Sigmoid colon (tissue), 7 donors: ENCODE results near the gene DNAJC12. TPM values are rescaled to one million over a fixed set of nuclear protein-coding genes. Genes with fewer than 3 reads are reported as not detected.
"Not testable (repeated sequence)": the region's sequence is repeated elsewhere in the genome, so short reads cannot be mapped to it uniquely, and the experiment has no call there.

ENCODE experiments used
- DNase-seq: peaks from one replicate; pipeline ENCODE4 v3.0.0-alpha.2; 2019
- H3K27ac ChIP-seq, 4 donors: fragments of 200-600 bp; sonication (generic); one replicate each; pipeline ENCODE4 v1.5.1; 2016 to 2019; ENCODE audit warnings: mild to moderate bottlenecking in 1 of 4
- H3K27me3 ChIP-seq, 3 donors: fragments of 200-600 bp; sonication (generic); one replicate each; pipeline ENCODE4 v1.5.1; 2019; ENCODE audit warnings: mild to moderate bottlenecking in 1 of 3
- H3K36me3 ChIP-seq, 4 donors: fragments of 200-600 bp; sonication (generic); one replicate each; pipeline ENCODE4 v1.5.1; 2016 to 2019
- H3K4me1 ChIP-seq, 4 donors: fragments of 200-600 bp; sonication (generic); one replicate each; pipeline ENCODE4 v1.5.1; 2017 to 2019
- H3K4me3 ChIP-seq, 4 donors: fragments of 200-600 bp; sonication (generic); one replicate each; pipeline ENCODE4 v1.5.1; 2017 to 2019; ENCODE audit warnings: mild to moderate bottlenecking in 2 of 4, moderate library complexity in 1 of 4
- H3K9me3 ChIP-seq, 4 donors: fragments of 200-600 bp in 3 of 4; sonication (generic) in 3 of 4; one replicate each; pipeline versions ENCODE4 v1.5.1 to v1.6.1; 2013 to 2019
- EP300 ChIP-seq, 4 donors: sonication (generic); formaldehyde crosslinking; IDR thresholded peaks; one replicate each; pipeline ENCODE4 v1.6.1; 2017; ENCODE audit warnings: antibody characterized with exemption in 4 of 4
- POLR2A ChIP-seq, 2 donors: fragments of 450-650 bp; IDR thresholded peaks; one replicate each; pipeline ENCODE4 v1.6.1; 2016; ENCODE audit warnings: antibody characterized with exemption in 2 of 2, mild to moderate bottlenecking in 2 of 2, moderate library complexity in 2 of 2
- POLR2AphosphoS5 ChIP-seq, 4 donors: sonication (generic); formaldehyde crosslinking; IDR thresholded peaks; one replicate each; pipeline ENCODE4 v1.6.1; 2017; ENCODE audit warnings: antibody characterized with exemption in 4 of 4
- WGBS, 2 donors: extraction: QIAGEN DNeasy Blood & Tissue Kit; methylation state at CpG; one replicate each; pipeline ENCODE4 v1.1.7; 2013; 5-methylcytosine and 5-hydroxymethylcytosine counted together
- intact Hi-C: fragments of 100-400 bp; cut with DNase I; formaldehyde crosslinking; loops from one replicate; pipeline ENCODE4 v1.15.1; 2023
- polyA plus RNA-seq, 3 donors: library from polyadenylated mRNA; stranded (reverse); fragments of 200-250 nt; gene quantifications; one replicate each; pipeline ENCODE4 v1.2.3, GENCODE V29; 2013
- small RNA-seq, 3 donors: library from RNA; depleted of rRNA; stranded (forward); fragments of <200 nt; gene quantifications; one replicate each; pipeline ENCODE3, GENCODE V24; 2016
- total RNA-seq, 4 donors: library from RNA; depleted of rRNA; stranded (reverse); fragments of >200 nt; gene quantifications; one replicate each; pipeline ENCODE4 v1.1.0, GENCODE V29; 2016
- TF ChIP-seq, protein P1 (sequence below), 4 experiments: fragments of 450-650 bp in 3 of 4; fragments of 200-600 bp in 1 of 4; IDR thresholded peaks; one replicate each; pipeline ENCODE4 v1.5.1; 2016 to 2019; ENCODE audit warnings: antibody characterized with exemption in 4 of 4, mild to moderate bottlenecking in 3 of 4, moderate library complexity in 2 of 4
- donor health status: healthy with polysubstance abuse.
- donor health status: Bipolar disorder and iron deficiency.
- donor health status: healthy.

DNAJC12 gene
- total and polyA plus RNA-seq, 7 donors = 7.2 to 51.1 (median 12.1) TPM

DNA sequence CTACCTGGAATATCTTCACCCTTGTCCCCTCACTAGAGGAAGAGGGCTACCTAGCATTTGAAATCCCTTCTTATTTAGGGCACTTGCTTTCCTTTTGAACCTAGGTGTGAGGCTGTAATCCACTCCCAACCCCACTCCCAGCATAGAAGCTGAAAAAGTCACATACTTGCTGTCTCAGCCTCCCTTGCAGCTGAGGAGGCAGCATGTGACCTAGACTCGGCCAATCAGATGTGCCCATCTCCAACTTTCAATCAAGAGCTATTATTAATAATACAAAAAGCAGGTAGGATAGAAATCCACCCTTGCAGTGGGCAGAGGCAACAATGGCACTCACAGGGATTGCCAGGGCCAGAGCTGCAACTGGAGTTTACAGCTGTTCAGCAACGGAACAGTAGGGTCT lies 70.7 kb downstream of the DNAJC12 start:
- no peaks in the 10 kb centered on the region for H3K27me3 ChIP-seq
- no peak overlapping the region for H3K27ac ChIP-seq
- no peak for DNase-seq
- H3K4me1 ChIP-seq = peaks cover 0 to 4% (median 0%) of the 10 kb centered on the region in 4 donors
- intact Hi-C loops = loop anchor here (10.0 kb wide), 1 partner anchor 72 kb away; the partner anchor contains the start of gene CTNNA3
- TF ChIP-seq, protein P1, sequence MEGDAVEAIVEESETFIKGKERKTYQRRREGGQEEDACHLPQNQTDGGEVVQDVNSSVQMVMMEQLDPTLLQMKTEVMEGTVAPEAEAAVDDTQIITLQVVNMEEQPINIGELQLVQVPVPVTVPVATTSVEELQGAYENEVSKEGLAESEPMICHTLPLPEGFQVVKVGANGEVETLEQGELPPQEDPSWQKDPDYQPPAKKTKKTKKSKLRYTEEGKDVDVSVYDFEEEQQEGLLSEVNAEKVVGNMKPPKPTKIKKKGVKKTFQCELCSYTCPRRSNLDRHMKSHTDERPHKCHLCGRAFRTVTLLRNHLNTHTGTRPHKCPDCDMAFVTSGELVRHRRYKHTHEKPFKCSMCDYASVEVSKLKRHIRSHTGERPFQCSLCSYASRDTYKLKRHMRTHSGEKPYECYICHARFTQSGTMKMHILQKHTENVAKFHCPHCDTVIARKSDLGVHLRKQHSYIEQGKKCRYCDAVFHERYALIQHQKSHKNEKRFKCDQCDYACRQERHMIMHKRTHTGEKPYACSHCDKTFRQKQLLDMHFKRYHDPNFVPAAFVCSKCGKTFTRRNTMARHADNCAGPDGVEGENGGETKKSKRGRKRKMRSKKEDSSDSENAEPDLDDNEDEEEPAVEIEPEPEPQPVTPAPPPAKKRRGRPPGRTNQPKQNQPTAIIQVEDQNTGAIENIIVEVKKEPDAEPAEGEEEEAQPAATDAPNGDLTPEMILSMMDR (IDR thresholded peaks at IDR 0.05) = no peak
- TF ChIP-seq POLR2A (IDR thresholded peaks at IDR 0.05) = no peak
- TF ChIP-seq EP300 (IDR thresholded peaks at IDR 0.05) = no peak
- TF ChIP-seq POLR2AphosphoS5 (IDR thresholded peaks at IDR 0.05) = no peak
- no peaks in the 10 kb centered on the region for H3K9me3 ChIP-seq
- no peaks in the 10 kb centered on the region for H3K36me3 ChIP-seq
- H3K4me3 ChIP-seq = no peak overlapping the region
- 74 to 96% methylated on average over 2 of the region's 2 CpGs for WGBS, 2 donors

DNA sequence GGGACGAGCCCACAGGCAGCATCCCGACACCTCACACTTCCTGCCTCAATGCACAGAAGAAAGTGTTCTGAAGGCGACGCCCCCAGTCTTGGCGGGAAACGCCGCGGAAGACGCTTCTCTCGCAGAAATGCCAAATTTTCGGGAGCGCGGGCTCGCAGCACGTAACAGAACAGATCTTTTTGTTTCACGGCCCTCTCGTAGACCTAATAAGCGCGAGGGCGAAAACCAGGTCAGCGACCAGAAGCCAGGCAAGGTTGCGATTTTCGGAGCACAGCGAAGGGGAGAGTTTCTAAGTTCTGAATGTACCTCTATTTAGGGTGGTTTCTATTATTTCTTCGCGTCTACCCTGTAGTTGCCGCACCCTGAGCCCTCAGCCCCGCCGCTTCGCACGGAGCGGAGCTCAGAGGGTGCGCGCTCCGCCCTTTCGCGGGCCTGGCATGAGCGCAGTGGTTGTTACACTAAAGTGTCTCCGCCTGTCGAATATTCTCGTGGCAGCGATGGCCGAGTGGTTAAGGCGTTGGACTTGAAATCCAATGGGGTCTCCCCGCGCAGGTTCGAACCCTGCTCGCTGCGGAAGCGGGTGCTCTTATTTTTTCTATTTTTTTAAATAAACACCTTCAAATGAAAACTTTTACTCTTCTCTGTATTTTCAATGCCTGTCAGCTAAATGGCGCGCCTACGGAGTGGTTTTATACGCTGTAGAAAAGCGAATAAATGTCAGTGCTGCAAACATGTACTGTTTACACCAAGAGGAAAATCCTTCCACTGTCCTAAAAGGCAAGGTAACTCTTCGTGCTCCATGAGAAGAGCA lies 73.8 kb downstream of the DNAJC12 start:
- peaks cover 0 to 4% (median 0%) of the 10 kb centered on the region in 4 donors for H3K4me1 ChIP-seq
- WGBS, 2 donors = 0% methylated on average over 56 of the region's 56 CpGs
- TF ChIP-seq EP300 (IDR thresholded peaks at IDR 0.05) (peak in 1 of 4 donors; percentile 1), POLR2A (IDR thresholded peaks at IDR 0.05) (no peak), POLR2AphosphoS5 (IDR thresholded peaks at IDR 0.05) (peak; percentile 24 to 75 (median 64))
- TF ChIP-seq, protein P1 (IDR thresholded peaks at IDR 0.05) = no peak

DNA sequence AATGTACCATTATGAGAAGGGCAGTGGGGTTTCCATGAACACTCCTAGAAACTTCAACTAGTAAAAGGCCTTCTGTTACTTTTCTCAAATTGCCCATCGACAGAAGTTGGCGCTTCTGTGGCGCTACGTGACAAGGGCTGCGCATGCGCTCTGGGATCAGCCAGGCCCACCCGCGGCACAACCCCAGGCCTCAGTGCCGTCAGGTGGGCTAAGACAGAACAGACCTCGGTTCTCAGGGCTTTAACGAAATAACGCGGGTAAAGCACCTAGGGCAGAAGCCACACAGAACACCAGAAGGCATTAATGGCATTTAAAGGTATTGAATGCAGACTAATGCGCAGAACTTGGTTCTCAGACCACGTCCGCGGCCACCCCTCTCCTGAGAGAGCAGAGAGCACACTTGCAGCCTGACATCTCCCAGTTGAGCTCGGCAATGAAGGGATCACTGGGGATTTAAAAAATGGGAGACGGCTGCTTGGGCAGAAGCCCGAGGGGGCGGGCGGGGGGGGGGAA lies 74.4 kb downstream of the DNAJC12 start:
- 0 to 1% methylated on average over 22 of the region's 22 CpGs for WGBS, 2 donors
- H3K27ac ChIP-seq = peak overlapping the region; percentile 91 to 96 (median 94)
- H3K4me1 ChIP-seq = peaks cover 0 to 4% (median 0%) of the 10 kb centered on the region in 4 donors
- TF ChIP-seq POLR2AphosphoS5 (IDR thresholded peaks at IDR 0.05) = peak in 3 of 4 donors; percentile 58 to 60 (median 58)
- no peak for TF ChIP-seq EP300 (IDR thresholded peaks at IDR 0.05)
- no peaks in the 10 kb centered on the region for H3K36me3 ChIP-seq
- H3K27me3 ChIP-seq = no peaks in the 10 kb centered on the region
- peak overlapping the region; percentile 59 to 72 (median 66) for H3K4me3 ChIP-seq
- DNase-seq = peak; percentile 87
- intact Hi-C loops = loop anchor here (5.0 to 10.0 kb wide), 2 partner anchors 69 to 96 kb away; partner anchors contain the start of gene CTNNA3
- no peaks in the 10 kb centered on the region for H3K9me3 ChIP-seq

More for the DNA sequence above, 73.8 kb downstream of the DNAJC12 start:
- Histone ChIP-seq H3K36me3 (no peaks in the 10 kb centered on the region), H3K9me3 (no peaks in the 10 kb centered on the region), H3K27ac (peak overlapping the region; percentile 91 to 96 (median 94)), H3K27me3 (no peaks in the 10 kb centered on the region), H3K4me3 (peak overlapping the region; percentile 59 to 72 (median 66))
- DNase-seq = peak; percentile 97
- intact Hi-C loops = loop anchor here (5.0 to 10.0 kb wide), 2 partner anchors 69 to 97 kb away; partner anchors contain the start of gene CTNNA3

DNA sequence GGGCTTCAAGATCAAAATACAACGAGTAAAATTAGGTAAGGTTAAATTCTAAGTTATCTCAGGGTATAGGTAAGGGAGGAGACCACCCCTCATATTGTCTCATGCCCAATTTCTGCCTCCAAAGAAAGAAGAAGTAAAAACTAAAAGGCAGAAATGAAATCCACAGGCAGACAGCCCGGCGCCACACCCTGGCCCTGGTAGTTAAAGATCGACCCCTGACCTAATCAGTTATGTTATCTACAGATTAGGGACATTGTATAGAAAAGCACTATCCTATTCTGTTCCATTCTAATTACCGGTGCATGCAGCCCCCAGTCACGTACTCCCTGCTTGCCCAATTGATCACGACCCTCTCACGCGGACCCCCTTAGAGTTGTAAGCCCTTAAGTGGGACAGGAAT lies 75.4 kb downstream of the DNAJC12 start:
- H3K9me3 ChIP-seq, H3K27me3 ChIP-seq, H3K36me3 ChIP-seq, DNase-seq, H3K4me1 ChIP-seq, H3K4me3 ChIP-seq: not testable (repeated sequence)
- WGBS, 2 donors = 60 to 80% methylated on average over 9 of the region's 9 CpGs
- intact Hi-C loops = loop anchor here (5.0 to 10.0 kb wide), 2 partner anchors 68 to 95 kb away; partner anchors contain the start of gene CTNNA3
- peak overlapping the region in 1 of 4 donors; percentile 96 for H3K27ac ChIP-seq

DNA sequence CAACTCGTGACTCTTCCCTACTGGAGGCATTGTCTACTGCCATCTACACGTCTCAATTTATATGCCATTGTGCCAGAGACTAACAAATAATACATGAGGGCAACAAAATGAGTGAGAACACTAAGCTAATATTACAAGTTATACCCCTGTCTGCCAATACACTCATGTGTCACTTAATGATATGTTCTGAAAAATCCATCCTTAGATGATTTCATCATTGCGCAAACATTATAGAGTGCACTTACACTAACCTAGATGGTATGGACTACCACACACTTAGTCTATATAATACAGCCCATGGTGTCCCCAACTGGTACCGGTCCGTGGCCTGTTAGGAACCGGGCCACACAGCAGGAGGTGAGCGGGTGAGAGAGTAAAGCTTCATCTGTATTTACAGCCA lies 77.7 kb downstream of the DNAJC12 start:
- intact Hi-C loops = loop anchor here (5.0 to 10.0 kb wide), 2 partner anchors 65 to 93 kb away; partner anchors contain the start of gene CTNNA3
- Histone ChIP-seq H3K27me3 (no peaks in the 10 kb centered on the region), H3K9me3 (no peaks in the 10 kb centered on the region), H3K4me1 (peaks cover 0 to 4% (median 0%) of the 10 kb centered on the region in 4 donors), H3K27ac (no peak overlapping the region), H3K4me3 (no peak overlapping the region), H3K36me3 (no peaks in the 10 kb centered on the region)
- 92 to 94% methylated on average over 7 of the region's 7 CpGs for WGBS, 2 donors
- TF ChIP-seq POLR2AphosphoS5 (IDR thresholded peaks at IDR 0.05) = no peak
- TF ChIP-seq EP300 (IDR thresholded peaks at IDR 0.05) = no peak
- TF ChIP-seq, protein P1 (IDR thresholded peaks at IDR 0.05) = no peak
- TF ChIP-seq POLR2A (IDR thresholded peaks at IDR 0.05) = no peak
- DNase-seq = no peak

Small RNA genes lying within 50 kb of the gene (small RNA-seq; reads per million reads assigned to genes)
- gene RN7SL394P = 0 reads per million in 3 donors
- 0 reads per million in 3 donors for gene RNU6-1250P
- gene RNU6-523P = 0 reads per million in 3 donors

Other genes with a start within 250 kb of the DNAJC12 start
- 1 to 10 TPM; 1.5 to 4.6 (median 3.9) TPM for gene CTNNA3, start 142.0 kb downstream of the DNAJC12 start, total RNA-seq
- under 1 TPM in 2 of 3 donors, not detected in 1; under 0.01 to 0.20 TPM for gene CTNNA3, start 142.0 kb downstream of the DNAJC12 start, polyA plus RNA-seq
- gene SIRT1, start 46.5 kb upstream of the DNAJC12 start, total RNA-seq = 10 to 100 TPM; 22.4 to 38.2 (median 33.9) TPM
- 10 to 100 TPM; 11.1 to 12.6 (median 11.8) TPM for gene SIRT1, start 46.5 kb upstream of the DNAJC12 start, polyA plus RNA-seq
- 10 to 100 TPM; 49.2 to 54.3 (median 52.0) TPM for gene HERC4, start 237.1 kb upstream of the DNAJC12 start, total RNA-seq
- gene HERC4, start 237.1 kb upstream of the DNAJC12 start, polyA plus RNA-seq = 10 to 100 TPM; 15.0 to 24.2 (median 21.5) TPM